Astrocyte (in vitro differentiated cells and primary cell): ENCODE measurements around the gene NPB. TPM values are rescaled to one million over a fixed set of nuclear protein-coding genes. Genes with fewer than 3 reads are reported as not detected.

ENCODE experiments used
- DNase-seq: peaks from one replicate; pipeline ENCODE4 v3.0.0-alpha.2; 2010; ENCODE audit warnings: low read depth
- FAIRE-seq: peaks from 2 replicates; lab custom pipeline; 2011; peaks lifted over from hg19 to GRCh38; lab: Jason Lieb, UNC
- H2AFZ ChIP-seq: 2 replicates; pipeline ENCODE4 v1.6.0; 2012; ENCODE audit warnings: low read depth, low read length, inconsistent platforms
- H3K27ac ChIP-seq: 2 replicates; pipeline ENCODE4 v1.5.1; 2011; ENCODE audit warnings: low read depth, low read length, inconsistent platforms
- H3K27me3 ChIP-seq: 2 replicates; pipeline ENCODE4 v1.6.0; 2011; ENCODE audit warnings: low read length, inconsistent platforms; ENCODE audit not compliant: insufficient read depth
- H3K36me3 ChIP-seq: 2 replicates; pipeline ENCODE4 v1.5.1; 2011; ENCODE audit warnings: low read length, inconsistent platforms; ENCODE audit not compliant: insufficient read depth
- H3K4me1 ChIP-seq: 2 replicates; pipeline ENCODE4 v1.5.1; 2011; ENCODE audit warnings: low read length, inconsistent platforms; ENCODE audit not compliant: insufficient read depth
- H3K4me2 ChIP-seq: 2 replicates; pipeline ENCODE4 v1.6.0; 2012; ENCODE audit warnings: low read length, inconsistent platforms
- H3K4me3 ChIP-seq: 2 replicates; pipeline ENCODE4 v1.5.1; 2011; ENCODE audit warnings: low read depth, mild to moderate bottlenecking, low read length, inconsistent platforms; ENCODE audit not compliant: insufficient read depth
- H3K79me2 ChIP-seq: 2 replicates; pipeline ENCODE4 v1.6.0; 2012; ENCODE audit warnings: mild to moderate bottlenecking, low read length, inconsistent platforms; ENCODE audit not compliant: insufficient read depth
- H3K9ac ChIP-seq: 2 replicates; pipeline ENCODE4 v1.6.0; 2012; ENCODE audit warnings: mild to moderate bottlenecking, low read length, inconsistent platforms
- H3K9me3 ChIP-seq: 2 replicates; pipeline ENCODE4 v1.5.1; 2012; ENCODE audit warnings: low read depth, mild to moderate bottlenecking, low read length, inconsistent platforms; ENCODE audit not compliant: insufficient read depth
- H4K20me1 ChIP-seq: 2 replicates; pipeline ENCODE4 v1.6.0; 2012; ENCODE audit warnings: low read length, inconsistent platforms; ENCODE audit not compliant: insufficient read depth
- H3K27ac Mint-ChIP-seq: one replicate; pipeline ENCODE4 v1.8.0; 2021; ENCODE audit warnings: mild to moderate bottlenecking, mixed read lengths; ENCODE audit not compliant: unreplicated experiment
- H3K27me3 Mint-ChIP-seq: one replicate; pipeline ENCODE4 v1.8.0; 2021; ENCODE audit warnings: low read depth, mixed read lengths; ENCODE audit not compliant: unreplicated experiment
- H3K36me3 Mint-ChIP-seq: one replicate; pipeline ENCODE4 v1.8.0; 2021; ENCODE audit warnings: low read depth, mixed read lengths; ENCODE audit not compliant: unreplicated experiment
- H3K4me1 Mint-ChIP-seq: one replicate; pipeline ENCODE4 v1.8.0; 2021; ENCODE audit warnings: low read depth, mixed read lengths; ENCODE audit not compliant: unreplicated experiment
- H3K4me3 Mint-ChIP-seq: one replicate; pipeline ENCODE4 v1.8.0; 2021; ENCODE audit warnings: mild to moderate bottlenecking, moderate library complexity, mixed read lengths; ENCODE audit not compliant: unreplicated experiment
- H3K9me3 Mint-ChIP-seq: one replicate; pipeline ENCODE4 v1.8.0; 2021; ENCODE audit warnings: mild to moderate bottlenecking, mixed read lengths; ENCODE audit not compliant: unreplicated experiment
- EZH2 ChIP-seq: IDR thresholded peaks from 2 replicates; pipeline ENCODE4 v1.6.1; 2012; ENCODE audit warnings: mild to moderate bottlenecking, low read length, inconsistent platforms; ENCODE audit not compliant: insufficient read depth
- total RNA-seq: library from RNA; stranded (reverse); gene quantifications from 2 replicates; pipeline ENCODE4 v1.2.1, GENCODE V29; 2021
- TF ChIP-seq, protein P1 (sequence below): IDR thresholded peaks from 2 replicates; pipeline ENCODE4 v1.5.1; 2011; ENCODE audit warnings: low read depth, mild to moderate bottlenecking, inconsistent platforms, low read length, moderate library complexity; ENCODE audit not compliant: insufficient read depth

NPB gene
- total RNA-seq, 1 donor from 2014 or later: 2.0 TPM

GRCh38 chr17:81865358-81865732 is 36.7 kb upstream of the NPB start:
- H3K27ac ChIP-seq: no peak overlapping the region
- H3K27ac Mint-ChIP-seq: peak overlapping the region; percentile 12
- H4K20me1 ChIP-seq: peaks cover 70% of the 10 kb centered on the region
- no peak overlapping the region for H3K4me3 Mint-ChIP-seq
- H3K36me3 Mint-ChIP-seq: peaks cover 10% of the 10 kb centered on the region
- H3K9ac ChIP-seq: no peak overlapping the region
- DNase-seq (no peak), FAIRE-seq (no peak)
- H3K79me2 ChIP-seq: peaks cover 75% of the 10 kb centered on the region
- no peaks in the 10 kb centered on the region for H3K27me3 Mint-ChIP-seq
- no peaks in the 10 kb centered on the region for H3K27me3 ChIP-seq
- no peak for TF ChIP-seq EZH2
- TF ChIP-seq, protein P1, sequence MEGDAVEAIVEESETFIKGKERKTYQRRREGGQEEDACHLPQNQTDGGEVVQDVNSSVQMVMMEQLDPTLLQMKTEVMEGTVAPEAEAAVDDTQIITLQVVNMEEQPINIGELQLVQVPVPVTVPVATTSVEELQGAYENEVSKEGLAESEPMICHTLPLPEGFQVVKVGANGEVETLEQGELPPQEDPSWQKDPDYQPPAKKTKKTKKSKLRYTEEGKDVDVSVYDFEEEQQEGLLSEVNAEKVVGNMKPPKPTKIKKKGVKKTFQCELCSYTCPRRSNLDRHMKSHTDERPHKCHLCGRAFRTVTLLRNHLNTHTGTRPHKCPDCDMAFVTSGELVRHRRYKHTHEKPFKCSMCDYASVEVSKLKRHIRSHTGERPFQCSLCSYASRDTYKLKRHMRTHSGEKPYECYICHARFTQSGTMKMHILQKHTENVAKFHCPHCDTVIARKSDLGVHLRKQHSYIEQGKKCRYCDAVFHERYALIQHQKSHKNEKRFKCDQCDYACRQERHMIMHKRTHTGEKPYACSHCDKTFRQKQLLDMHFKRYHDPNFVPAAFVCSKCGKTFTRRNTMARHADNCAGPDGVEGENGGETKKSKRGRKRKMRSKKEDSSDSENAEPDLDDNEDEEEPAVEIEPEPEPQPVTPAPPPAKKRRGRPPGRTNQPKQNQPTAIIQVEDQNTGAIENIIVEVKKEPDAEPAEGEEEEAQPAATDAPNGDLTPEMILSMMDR: no peak
- H3K4me3 ChIP-seq: no peak overlapping the region
- H3K4me2 ChIP-seq: no peak overlapping the region
- H3K9me3 ChIP-seq: no peaks in the 10 kb centered on the region
- H3K4me1 ChIP-seq: peaks cover 36% of the 10 kb centered on the region
- no peaks in the 10 kb centered on the region for H3K9me3 Mint-ChIP-seq
- no peak overlapping the region for H2AFZ ChIP-seq
- H3K4me1 Mint-ChIP-seq: peaks cover 30% of the 10 kb centered on the region
- H3K36me3 ChIP-seq: peaks cover 5% of the 10 kb centered on the region

GRCh38 chr17:81865733-81866439 is 36.2 kb upstream of the NPB start:
- Mint-ChIP-seq H3K36me3 (peaks cover 10% of the 10 kb centered on the region), H3K4me3 (no peak overlapping the region), H3K27ac (peak overlapping the region; percentile 34), H3K4me1 (peaks cover 30% of the 10 kb centered on the region), H3K9me3 (no peaks in the 10 kb centered on the region), H3K27me3 (no peaks in the 10 kb centered on the region)
- Histone ChIP-seq H3K36me3 (peaks cover 5% of the 10 kb centered on the region), H3K4me1 (peaks cover 36% of the 10 kb centered on the region), H3K27me3 (no peaks in the 10 kb centered on the region), H4K20me1 (peaks cover 71% of the 10 kb centered on the region), H3K4me2 (no peak overlapping the region), H3K4me3 (no peak overlapping the region), H3K27ac (no peak overlapping the region), H3K79me2 (peaks cover 80% of the 10 kb centered on the region), H3K9ac (peak overlapping the region; percentile 18), H2AFZ (no peak overlapping the region), H3K9me3 (no peaks in the 10 kb centered on the region)
- DNase-seq (no peak), FAIRE-seq (no peak)
- no peak for TF ChIP-seq EZH2
- TF ChIP-seq, protein P1: no peak
